ENCODE measurements around the gene CWC22.
"Not testable (repeated sequence)": the region's sequence is repeated elsewhere in the genome, so short reads cannot be mapped to it uniquely, and the experiment has no call there.

CWC22 gene

GRCh38 chr2:179974761-179975160 lies 32.3 kb downstream of the CWC22 start:
- Histone ChIP-seq H3K4me1 (ENCODE audit: control insufficient read depth in 1 of 2, insufficient read depth in 2 of 2, low read length in 2 of 2) (no peaks in the 10 kb centered on the region), H3K9me3 (ENCODE audit: control insufficient read depth in 1 of 2, low read length in 2 of 2) (no peaks in the 10 kb centered on the region), H3K4me3 (ENCODE audit: low read depth in 1 of 2, low read length in 2 of 2) (no peak overlapping the region), H3K27ac (ENCODE audit: low read length) (no peak overlapping the region), H3K36me3 (ENCODE audit: control insufficient read depth in 1 of 2, insufficient read depth in 2 of 2, low read length in 2 of 2) (peaks cover 13 to 44% of the 10 kb centered on the region in 2 donors), H3K27me3 (ENCODE audit: low read depth, low read length) (no peaks in the 10 kb centered on the region)

GRCh38 chr2:179966778-179967394 lies 40.2 kb downstream of the CWC22 start:
- Histone ChIP-seq H3K4me1 (ENCODE audit: control insufficient read depth in 1 of 2, insufficient read depth in 2 of 2, low read length in 2 of 2) (no peaks in the 10 kb centered on the region), H3K9me3 (ENCODE audit: control insufficient read depth in 1 of 2, low read length in 2 of 2) (no peaks in the 10 kb centered on the region), H3K4me3 (ENCODE audit: low read depth in 1 of 2, low read length in 2 of 2) (no peak overlapping the region), H3K36me3 (ENCODE audit: control insufficient read depth in 1 of 2, insufficient read depth in 2 of 2, low read length in 2 of 2) (peaks cover 24 to 44% of the 10 kb centered on the region in 2 donors), H3K27me3 (ENCODE audit: low read depth, low read length) (no peaks in the 10 kb centered on the region), H3K27ac (ENCODE audit: low read length) (no peak overlapping the region)

- Histone ChIP-seq H3K36me3 (ENCODE audit: control insufficient read depth in 1 of 2, insufficient read depth in 2 of 2, low read length in 2 of 2) (peaks cover 21 to 37% of the 10 kb centered on the region in 2 donors), H3K27me3 (ENCODE audit: low read depth, low read length) (no peaks in the 10 kb centered on the region), H3K4me1 (ENCODE audit: control insufficient read depth in 1 of 2, insufficient read depth in 2 of 2, low read length in 2 of 2) (no peaks in the 10 kb centered on the region), H3K9me3 (ENCODE audit: control insufficient read depth in 1 of 2, low read length in 2 of 2) (no peaks in the 10 kb centered on the region), H3K4me3 (ENCODE audit: low read depth in 1 of 2, low read length in 2 of 2) (no peak overlapping the region), H3K27ac (ENCODE audit: low read length) (no peak overlapping the region)
Measured at GRCh38 chr2:179965291-179966258, 41.5 kb downstream of the CWC22 start.

- Histone ChIP-seq H3K4me1 (ENCODE audit: control insufficient read depth in 1 of 2, insufficient read depth in 2 of 2, low read length in 2 of 2) (no peaks in the 10 kb centered on the region), H3K27ac (ENCODE audit: low read length) (no peak overlapping the region), H3K36me3 (ENCODE audit: control insufficient read depth in 1 of 2, insufficient read depth in 2 of 2, low read length in 2 of 2) (peaks cover 13 to 21% of the 10 kb centered on the region in 2 donors), H3K9me3 (ENCODE audit: control insufficient read depth in 1 of 2, low read length in 2 of 2) (no peaks in the 10 kb centered on the region), H3K4me3 (ENCODE audit: low read depth in 1 of 2, low read length in 2 of 2) (no peak overlapping the region), H3K27me3 (ENCODE audit: low read depth, low read length) (no peaks in the 10 kb centered on the region)
Measured at GRCh38 chr2:179963626-179964025, 43.5 kb downstream of the CWC22 start.

GRCh38 chr2:179958251-179958650 lies 48.8 kb downstream of the CWC22 start:
- H3K27me3 ChIP-seq (ENCODE audit: low read depth, low read length); H3K4me3 ChIP-seq (ENCODE audit: low read depth in 1 of 2, low read length in 2 of 2); H3K27ac ChIP-seq (ENCODE audit: low read length); H3K9me3 ChIP-seq (ENCODE audit: control insufficient read depth in 1 of 2, low read length in 2 of 2); H3K4me1 ChIP-seq (ENCODE audit: control insufficient read depth in 1 of 2, insufficient read depth in 2 of 2, low read length in 2 of 2): not testable (repeated sequence)
- peaks cover 19 to 20% of the 10 kb centered on the region in 2 donors for H3K36me3 ChIP-seq (ENCODE audit: control insufficient read depth in 1 of 2, insufficient read depth in 2 of 2, low read length in 2 of 2)

GRCh38 chr2:179954026-179954425 lies 53.1 kb downstream of the CWC22 start:
- Histone ChIP-seq H3K9me3 (ENCODE audit: control insufficient read depth in 1 of 2, low read length in 2 of 2) (no peaks in the 10 kb centered on the region), H3K27me3 (ENCODE audit: low read depth, low read length) (no peaks in the 10 kb centered on the region), H3K27ac (ENCODE audit: low read length) (no peak overlapping the region), H3K4me3 (ENCODE audit: low read depth in 1 of 2, low read length in 2 of 2) (no peak overlapping the region), H3K4me1 (ENCODE audit: control insufficient read depth in 1 of 2, insufficient read depth in 2 of 2, low read length in 2 of 2) (no peaks in the 10 kb centered on the region), H3K36me3 (ENCODE audit: control insufficient read depth in 1 of 2, insufficient read depth in 2 of 2, low read length in 2 of 2) (peaks cover 39 to 53% of the 10 kb centered on the region in 2 donors)

GRCh38 chr2:179953359-179953758 lies 53.7 kb downstream of the CWC22 start:
- H3K36me3 ChIP-seq (ENCODE audit: control insufficient read depth in 1 of 2, insufficient read depth in 2 of 2, low read length in 2 of 2): peaks cover 39 to 51% of the 10 kb centered on the region in 2 donors
- no peak overlapping the region for H3K27ac ChIP-seq (ENCODE audit: low read length)
- H3K4me3 ChIP-seq (ENCODE audit: low read depth in 1 of 2, low read length in 2 of 2): no peak overlapping the region
- no peaks in the 10 kb centered on the region for H3K4me1 ChIP-seq (ENCODE audit: control insufficient read depth in 1 of 2, insufficient read depth in 2 of 2, low read length in 2 of 2)
- H3K27me3 ChIP-seq (ENCODE audit: low read depth, low read length): no peaks in the 10 kb centered on the region
- H3K9me3 ChIP-seq (ENCODE audit: control insufficient read depth in 1 of 2, low read length in 2 of 2): no peaks in the 10 kb centered on the region

GRCh38 chr2:179952658-179953057 lies 54.4 kb downstream of the CWC22 start:
- Histone ChIP-seq H3K27me3 (ENCODE audit: low read depth, low read length) (no peaks in the 10 kb centered on the region), H3K4me3 (ENCODE audit: low read depth in 1 of 2, low read length in 2 of 2) (no peak overlapping the region), H3K27ac (ENCODE audit: low read length) (no peak overlapping the region), H3K4me1 (ENCODE audit: control insufficient read depth in 1 of 2, insufficient read depth in 2 of 2, low read length in 2 of 2) (no peaks in the 10 kb centered on the region), H3K9me3 (ENCODE audit: control insufficient read depth in 1 of 2, low read length in 2 of 2) (no peaks in the 10 kb centered on the region), H3K36me3 (ENCODE audit: control insufficient read depth in 1 of 2, insufficient read depth in 2 of 2, low read length in 2 of 2) (peaks cover 39 to 50% of the 10 kb centered on the region in 2 donors)

- H3K4me3 ChIP-seq (ENCODE audit: low read depth in 1 of 2, low read length in 2 of 2): no peak overlapping the region
- H3K4me1 ChIP-seq (ENCODE audit: control insufficient read depth in 1 of 2, insufficient read depth in 2 of 2, low read length in 2 of 2): no peaks in the 10 kb centered on the region
- no peaks in the 10 kb centered on the region for H3K27me3 ChIP-seq (ENCODE audit: low read depth, low read length)
- H3K27ac ChIP-seq (ENCODE audit: low read length): no peak overlapping the region
- peaks cover 39 to 54% of the 10 kb centered on the region in 2 donors for H3K36me3 ChIP-seq (ENCODE audit: control insufficient read depth in 1 of 2, insufficient read depth in 2 of 2, low read length in 2 of 2)
- no peaks in the 10 kb centered on the region for H3K9me3 ChIP-seq (ENCODE audit: control insufficient read depth in 1 of 2, low read length in 2 of 2)
Measured at GRCh38 chr2:179951680-179952079, 55.4 kb downstream of the CWC22 start.

GRCh38 chr2:179950391-179950790 lies 56.7 kb downstream of the CWC22 start:
- H3K4me3 ChIP-seq (ENCODE audit: low read depth in 1 of 2, low read length in 2 of 2): no peak overlapping the region
- H3K36me3 ChIP-seq (ENCODE audit: control insufficient read depth in 1 of 2, insufficient read depth in 2 of 2, low read length in 2 of 2): peaks cover 41 to 60% of the 10 kb centered on the region in 2 donors
- H3K27me3 ChIP-seq (ENCODE audit: low read depth, low read length): no peaks in the 10 kb centered on the region
- H3K4me1 ChIP-seq (ENCODE audit: control insufficient read depth in 1 of 2, insufficient read depth in 2 of 2, low read length in 2 of 2): no peaks in the 10 kb centered on the region
- H3K27ac ChIP-seq (ENCODE audit: low read length): no peak overlapping the region
- H3K9me3 ChIP-seq (ENCODE audit: control insufficient read depth in 1 of 2, low read length in 2 of 2): no peaks in the 10 kb centered on the region

GRCh38 chr2:179949438-179949837 lies 57.7 kb downstream of the CWC22 start:
- Histone ChIP-seq H3K36me3 (ENCODE audit: control insufficient read depth in 1 of 2, insufficient read depth in 2 of 2, low read length in 2 of 2) (peaks cover 46 to 61% of the 10 kb centered on the region in 2 donors), H3K4me3 (ENCODE audit: low read depth in 1 of 2, low read length in 2 of 2) (no peak overlapping the region), H3K27ac (ENCODE audit: low read length) (no peak overlapping the region), H3K27me3 (ENCODE audit: low read depth, low read length) (no peaks in the 10 kb centered on the region), H3K9me3 (ENCODE audit: control insufficient read depth in 1 of 2, low read length in 2 of 2) (no peaks in the 10 kb centered on the region), H3K4me1 (ENCODE audit: control insufficient read depth in 1 of 2, insufficient read depth in 2 of 2, low read length in 2 of 2) (no peaks in the 10 kb centered on the region)

Measured in muscle layer of duodenum (tissue), 2 donors.